ENCODE data around the gene WWC2.

DNA sequence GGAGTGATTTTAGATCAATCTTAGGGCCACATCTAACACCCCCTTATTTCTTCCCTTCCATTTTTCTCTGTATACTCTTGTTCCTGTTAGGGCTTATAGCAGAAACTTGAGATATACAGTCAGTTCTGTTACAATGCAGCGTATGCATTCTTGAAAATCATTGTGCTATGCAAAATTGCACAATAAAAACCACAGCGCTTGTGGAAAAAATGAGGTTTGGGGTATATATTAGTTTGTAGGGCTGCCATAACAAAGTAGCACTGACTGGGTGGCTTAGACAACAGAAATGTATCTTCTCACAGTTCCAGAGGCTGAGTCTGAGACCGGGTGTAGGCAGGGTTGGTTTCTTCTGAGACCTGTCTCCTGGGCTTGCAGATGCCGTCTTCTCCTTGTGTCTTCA is 59.0 kb downstream of the WWC2 start:
- TF ChIP-seq, protein P1, sequence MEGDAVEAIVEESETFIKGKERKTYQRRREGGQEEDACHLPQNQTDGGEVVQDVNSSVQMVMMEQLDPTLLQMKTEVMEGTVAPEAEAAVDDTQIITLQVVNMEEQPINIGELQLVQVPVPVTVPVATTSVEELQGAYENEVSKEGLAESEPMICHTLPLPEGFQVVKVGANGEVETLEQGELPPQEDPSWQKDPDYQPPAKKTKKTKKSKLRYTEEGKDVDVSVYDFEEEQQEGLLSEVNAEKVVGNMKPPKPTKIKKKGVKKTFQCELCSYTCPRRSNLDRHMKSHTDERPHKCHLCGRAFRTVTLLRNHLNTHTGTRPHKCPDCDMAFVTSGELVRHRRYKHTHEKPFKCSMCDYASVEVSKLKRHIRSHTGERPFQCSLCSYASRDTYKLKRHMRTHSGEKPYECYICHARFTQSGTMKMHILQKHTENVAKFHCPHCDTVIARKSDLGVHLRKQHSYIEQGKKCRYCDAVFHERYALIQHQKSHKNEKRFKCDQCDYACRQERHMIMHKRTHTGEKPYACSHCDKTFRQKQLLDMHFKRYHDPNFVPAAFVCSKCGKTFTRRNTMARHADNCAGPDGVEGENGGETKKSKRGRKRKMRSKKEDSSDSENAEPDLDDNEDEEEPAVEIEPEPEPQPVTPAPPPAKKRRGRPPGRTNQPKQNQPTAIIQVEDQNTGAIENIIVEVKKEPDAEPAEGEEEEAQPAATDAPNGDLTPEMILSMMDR (IDR thresholded peaks at IDR 0.05) = no peak
- TF ChIP-seq EZH2phosphoT487 (IDR thresholded peaks at IDR 0.05) = no peak
- no peak for TF ChIP-seq EZH2 (IDR thresholded peaks at IDR 0.05)
